Neural progenitor cell (in vitro differentiated cells): Measurements from ENCODE around the gene CHST15.

Experiments
- CTCF ChIP-seq: fragments of 200-600 bp; sonication (generic); IDR thresholded peaks from 2 replicates; pipeline ENCODE4 v1.5.1; 2017; ENCODE audit warnings: antibody characterized with exemption, mild to moderate bottlenecking
- EZH2 ChIP-seq: fragments of 200-600 bp; sonication (generic); IDR thresholded peaks from 2 replicates; pipeline ENCODE4 v1.6.1; 2017; ENCODE audit warnings: antibody characterized with exemption, mild to moderate bottlenecking, moderate library complexity
- EZH2phosphoT487 ChIP-seq: fragments of 200-600 bp; sonication (generic); IDR thresholded peaks from 2 replicates; pipeline ENCODE4 v1.6.1; 2017; ENCODE audit warnings: antibody characterized with exemption

DNA sequence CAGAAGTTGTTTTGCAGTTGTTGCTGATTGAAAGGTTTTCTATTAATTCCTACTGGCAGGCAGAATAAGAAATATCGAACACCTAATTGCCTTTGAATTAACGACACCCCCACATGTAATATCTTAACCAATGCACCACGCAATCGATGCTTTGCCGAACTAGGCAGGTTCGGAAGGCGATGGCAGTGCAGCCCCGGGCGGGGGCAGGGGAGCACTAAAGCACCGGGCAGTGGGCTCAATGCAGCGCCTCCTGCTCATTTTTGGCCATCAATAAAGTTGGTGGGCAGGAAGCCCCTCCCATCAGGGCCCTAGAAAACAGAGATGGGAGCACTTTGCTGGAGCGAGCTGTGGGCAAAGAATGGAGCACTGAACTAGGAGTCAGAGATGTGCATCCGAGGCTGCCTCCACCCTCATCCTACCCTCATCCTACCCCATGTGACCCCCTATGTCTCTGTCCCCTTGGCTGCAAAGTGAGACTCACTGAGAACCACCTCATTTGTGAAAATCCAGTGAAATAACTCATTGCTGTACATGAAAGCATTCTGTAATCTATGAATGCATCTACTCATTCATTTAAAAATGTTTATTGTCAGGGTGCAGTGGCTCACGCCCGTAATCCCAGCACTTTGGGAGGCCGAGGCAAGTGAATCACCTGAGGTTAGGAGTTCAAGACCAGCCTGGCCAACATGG lies 19.6 kb upstream of the CHST15 start:
- TF ChIP-seq CTCF = no peak
- TF ChIP-seq EZH2 = no peak
- TF ChIP-seq EZH2phosphoT487 = no peak
